CD4-positive, alpha-beta memory T cell (primary cell): ENCODE measurements around the gene LGR5. TPM values are rescaled to one million over a fixed set of nuclear protein-coding genes. Genes with fewer than 3 reads are reported as not detected.
"Not testable (repeated sequence)": the region's sequence is repeated elsewhere in the genome, so short reads cannot be mapped to it uniquely, and the experiment has no call there.

Source experiments
- CTCF ChIA-PET: fragments of 350-600 bp; sonication (Branson Sonifier 250); formaldehyde crosslinking; loops from one replicate; lab custom pipeline; 2021; ENCODE audit warnings: inconsistent platforms; ENCODE audit not compliant: partially characterized antibody; lab: Charles Lee
- POLR2A ChIA-PET: fragments of 350-600 bp; sonication (Branson Sonifier 250); formaldehyde crosslinking; loops from one replicate; lab custom pipeline; 2021; ENCODE audit not compliant: partially characterized antibody; lab: Charles Lee
- DNase-seq, 5 donors: peaks; one replicate each; pipeline versions ENCODE4 v3.0.0 to v3.0.0-alpha.2; 2020 to 2022; ENCODE audit warnings: mixed read lengths in 1 of 5
- H3K27ac ChIP-seq: one replicate; pipeline ENCODE4 v1.7.0; 2013; ENCODE audit warnings: low read depth, low read length
- H3K27me3 ChIP-seq: 2 replicates; pipeline ENCODE4 v1.7.0; 2013; ENCODE audit warnings: mild to moderate bottlenecking, low read length, moderate library complexity; ENCODE audit not compliant: insufficient read depth
- H3K36me3 ChIP-seq: 2 replicates; pipeline ENCODE4 v1.7.0; 2013; ENCODE audit warnings: mild to moderate bottlenecking, low read length, moderate library complexity; ENCODE audit not compliant: insufficient read depth
- H3K4me1 ChIP-seq: 2 replicates; pipeline ENCODE4 v1.7.0; 2013; ENCODE audit warnings: mild to moderate bottlenecking, low read length, moderate library complexity; ENCODE audit not compliant: insufficient read depth
- H3K4me3 ChIP-seq, 2 donors: one replicate each; pipeline ENCODE4 v1.7.0; 2013; ENCODE audit warnings: low read length in 2 of 2, mild to moderate bottlenecking in 1 of 2
- H3K9me3 ChIP-seq, 2 donors: one replicate each; pipeline ENCODE4 v1.7.0; 2013; ENCODE audit warnings: low read length in 2 of 2, control low read depth in 1 of 2; ENCODE audit not compliant: control insufficient read depth in 1 of 2
- H3K27ac Mint-ChIP-seq, 7 donors: one replicate each; pipeline ENCODE4 v1.8.0; 2020 to 2021; ENCODE audit warnings: mixed read lengths in 7 of 7, mild to moderate bottlenecking in 6 of 7, inconsistent platforms in 3 of 7, moderate library complexity in 3 of 7
- H3K27me3 Mint-ChIP-seq, 2 donors: one replicate each; pipeline ENCODE4 v1.8.0; 2020 to 2021; ENCODE audit warnings: mixed read lengths in 2 of 2
- H3K36me3 Mint-ChIP-seq, 2 donors: one replicate each; pipeline ENCODE4 v1.8.0; 2020 to 2021; ENCODE audit warnings: mixed read lengths in 2 of 2, inconsistent platforms in 1 of 2, mild to moderate bottlenecking in 1 of 2
- H3K4me1 Mint-ChIP-seq, 4 donors: one replicate each; pipeline ENCODE4 v1.8.0; 2020 to 2021; ENCODE audit warnings: mixed read lengths in 4 of 4, mild to moderate bottlenecking in 1 of 4
- H3K4me3 Mint-ChIP-seq, 8 donors: one replicate each; pipeline ENCODE4 v1.8.0; 2020 to 2021; ENCODE audit warnings: mixed read lengths in 8 of 8, mild to moderate bottlenecking in 7 of 8, moderate library complexity in 6 of 8, inconsistent platforms in 3 of 8
- H3K9me3 Mint-ChIP-seq, 8 donors: one replicate each; pipeline ENCODE4 v1.8.0; 2020 to 2021; ENCODE audit warnings: mixed read lengths in 8 of 8, mild to moderate bottlenecking in 5 of 8, inconsistent platforms in 3 of 8, moderate library complexity in 1 of 8
- intact Hi-C: fragments of 100-400 bp; cut with micrococcal nuclease; formaldehyde crosslinking; loops from one replicate; pipeline ENCODE4 v1.15.1; 2023
- polyA plus RNA-seq, 2 donors: library from polyadenylated mRNA; unstranded; fragments of 300-500 nt; fragmentation: Illumina TruSeq; gene quantifications; one replicate each; pipeline ENCODE4 v1.2.3, GENCODE V29; 2021
- total RNA-seq, 2 experiments: library from RNA; stranded (reverse); gene quantifications; one replicate each; pipeline ENCODE4 v1.2.3, GENCODE V29; 2021

LGR5 gene
- total and polyA plus RNA-seq, 4 experiments from 2014 or later = not detected

- ChIA-PET POLR2A (interaction anchor here (0.6 kb wide), 1 partner anchor 15 kb away, joined by 4 read pairs; no protein-coding TSS in a partner anchor), CTCF (no interaction called here)
- intact Hi-C loops = no loop called here
Observed at GRCh38 chr12:71552728-71553501, 113.3 kb downstream of the LGR5 start.

DNA sequence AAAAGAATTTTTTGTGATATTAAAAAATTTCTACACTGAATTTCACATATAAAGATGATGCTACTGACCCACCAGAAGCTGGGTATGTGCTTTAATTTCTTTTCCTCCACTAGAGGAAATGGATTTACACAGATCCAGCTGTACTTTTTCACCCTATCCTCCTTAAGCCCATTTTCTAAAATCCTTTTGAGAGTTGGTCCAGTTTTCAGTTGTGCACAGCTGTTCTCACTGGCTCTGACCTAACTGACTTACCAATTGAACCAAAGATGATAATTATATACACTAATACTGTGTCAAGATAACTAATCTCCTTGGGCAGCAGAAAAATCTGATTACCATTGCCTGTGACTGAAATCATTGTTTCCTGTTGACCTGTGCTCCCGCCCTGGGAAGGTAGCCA, 115.6 kb downstream of the LGR5 start:
- Mint-ChIP-seq H3K4me1 (no peaks in the 10 kb centered on the region), H3K36me3 (no peaks in the 10 kb centered on the region), H3K27ac (no peak overlapping the region), H3K4me3 (no peak overlapping the region), H3K9me3 (no peaks in the 10 kb centered on the region), H3K27me3 (peaks cover 8 to 12% of the 10 kb centered on the region in 2 donors)
- Histone ChIP-seq H3K36me3 (no peaks in the 10 kb centered on the region), H3K4me3 (no peak overlapping the region), H3K9me3 (no peaks in the 10 kb centered on the region), H3K27ac (no peak overlapping the region), H3K4me1 (no peaks in the 10 kb centered on the region), H3K27me3 (no peaks in the 10 kb centered on the region)
- POLR2A ChIA-PET = no interaction called here
- DNase-seq = no peak
- intact Hi-C loops = no loop called here
- CTCF ChIA-PET = no interaction called here

More at GRCh38 chr12:71552728-71553501, 113.3 kb downstream of the LGR5 start:
- no peak overlapping the region for H3K27ac Mint-ChIP-seq
- no peaks in the 10 kb centered on the region for H3K36me3 Mint-ChIP-seq
- no peaks in the 10 kb centered on the region for H3K9me3 ChIP-seq
- H3K4me3 Mint-ChIP-seq = no peak overlapping the region
- no peak overlapping the region for H3K4me3 ChIP-seq
- H3K27me3 Mint-ChIP-seq = peaks cover 8 to 11% of the 10 kb centered on the region in 2 donors
- H3K9me3 Mint-ChIP-seq = no peaks in the 10 kb centered on the region
- H3K36me3 ChIP-seq = no peaks in the 10 kb centered on the region
- no peak for DNase-seq
- H3K4me1 ChIP-seq = no peaks in the 10 kb centered on the region
- H3K27me3 ChIP-seq = no peaks in the 10 kb centered on the region
- no peaks in the 10 kb centered on the region for H3K4me1 Mint-ChIP-seq
- H3K27ac ChIP-seq = no peak overlapping the region

- CTCF ChIA-PET, POLR2A ChIA-PET, H3K27ac ChIP-seq, DNase-seq, H3K9me3 ChIP-seq, H3K4me1 ChIP-seq, H3K9me3 Mint-ChIP-seq, H3K27me3 ChIP-seq, H3K27ac Mint-ChIP-seq, intact Hi-C loops, H3K4me3 Mint-ChIP-seq, H3K4me1 Mint-ChIP-seq, H3K36me3 Mint-ChIP-seq, H3K36me3 ChIP-seq, H3K4me3 ChIP-seq: not testable (repeated sequence)
- H3K27me3 Mint-ChIP-seq = peaks cover 8 to 12% of the 10 kb centered on the region in 2 donors
Observed at GRCh38 chr12:71555789-71556188, 116.2 kb downstream of the LGR5 start.

DNA sequence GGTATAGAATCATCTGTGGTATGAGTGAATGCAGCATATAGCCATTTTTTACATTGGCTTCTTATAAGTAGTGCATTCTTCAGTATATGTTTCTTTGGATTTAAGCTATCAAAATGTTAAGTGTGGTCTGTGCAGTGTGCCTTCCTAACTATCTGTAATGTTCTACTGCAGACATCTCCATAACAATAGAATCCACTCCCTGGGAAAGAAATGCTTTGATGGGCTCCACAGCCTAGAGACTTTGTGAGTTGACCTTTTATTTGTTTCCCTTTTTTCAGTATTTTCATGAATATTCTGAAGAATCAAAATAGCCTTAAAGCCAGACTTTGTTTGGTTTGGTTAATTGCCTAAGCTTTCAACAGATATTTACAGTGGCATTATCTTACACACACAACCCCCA, 116.8 kb downstream of the LGR5 start:
- no peaks in the 10 kb centered on the region for H3K27me3 ChIP-seq
- Mint-ChIP-seq H3K27ac (no peak overlapping the region), H3K4me3 (no peak overlapping the region), H3K27me3 (peaks cover 6 to 10% of the 10 kb centered on the region in 2 donors), H3K4me1 (no peaks in the 10 kb centered on the region), H3K9me3 (no peaks in the 10 kb centered on the region), H3K36me3 (no peaks in the 10 kb centered on the region)
- H3K27ac ChIP-seq = no peak overlapping the region
- no peak overlapping the region for H3K4me3 ChIP-seq
- ChIA-PET CTCF (no interaction called here), POLR2A (no interaction called here)
- intact Hi-C loops = no loop called here
- no peak for DNase-seq
- no peaks in the 10 kb centered on the region for H3K36me3 ChIP-seq
- H3K4me1 ChIP-seq = no peaks in the 10 kb centered on the region
- H3K9me3 ChIP-seq = no peaks in the 10 kb centered on the region

DNA sequence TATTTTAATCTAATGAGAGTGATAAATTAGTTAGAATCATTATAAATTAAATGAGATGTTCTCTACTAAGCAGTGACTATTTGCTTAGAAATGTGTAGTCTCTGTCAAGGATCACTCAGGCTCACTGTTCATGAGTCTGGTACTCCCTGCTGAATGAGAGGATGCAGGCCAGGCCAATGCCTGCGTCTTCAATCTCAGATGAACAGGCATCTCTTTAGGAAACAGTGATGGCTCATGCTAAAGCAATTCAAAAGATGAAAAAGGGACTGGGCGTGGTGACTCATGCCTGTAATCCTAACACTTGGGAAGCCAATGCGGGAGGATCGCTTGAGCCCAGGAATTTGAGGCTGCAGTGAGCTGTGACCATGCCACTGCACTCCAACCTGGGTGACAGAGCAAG, 117.3 kb downstream of the LGR5 start:
- Mint-ChIP-seq H3K27ac (no peak overlapping the region), H3K36me3 (no peaks in the 10 kb centered on the region), H3K27me3 (peaks cover 6 to 10% of the 10 kb centered on the region in 2 donors), H3K4me3 (no peak overlapping the region), H3K9me3 (no peaks in the 10 kb centered on the region), H3K4me1 (no peaks in the 10 kb centered on the region)
- CTCF ChIA-PET = no interaction called here
- H3K4me3 ChIP-seq = no peak overlapping the region
- H3K9me3 ChIP-seq = no peaks in the 10 kb centered on the region
- DNase-seq = no peak
- H3K27ac ChIP-seq = no peak overlapping the region
- H3K36me3 ChIP-seq = no peaks in the 10 kb centered on the region
- H3K27me3 ChIP-seq = no peaks in the 10 kb centered on the region
- intact Hi-C loops = no loop called here
- H3K4me1 ChIP-seq = no peaks in the 10 kb centered on the region
- POLR2A ChIA-PET = no interaction called here

DNA sequence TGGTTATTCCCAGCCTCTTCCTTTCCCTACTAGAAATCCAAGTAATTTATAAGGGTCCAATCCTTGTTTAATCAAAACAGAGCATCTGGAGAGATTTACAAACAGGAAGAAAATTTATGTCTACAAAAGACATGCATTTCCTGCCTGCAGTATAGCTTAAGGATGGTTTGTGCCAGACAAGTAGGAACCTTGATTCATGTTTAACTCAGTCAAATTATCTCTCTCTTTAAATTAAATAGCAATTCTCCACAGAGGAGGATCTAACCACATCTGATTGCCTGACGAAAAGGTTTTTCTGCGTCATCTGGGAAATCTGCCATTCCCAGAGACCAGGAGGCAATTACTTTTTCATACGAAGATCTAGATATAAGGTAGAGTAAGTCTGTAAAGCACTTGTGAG, 118.8 kb downstream of the LGR5 start:
- CTCF ChIA-PET = no interaction called here
- Histone ChIP-seq H3K36me3 (no peaks in the 10 kb centered on the region), H3K4me1 (no peaks in the 10 kb centered on the region), H3K9me3 (no peaks in the 10 kb centered on the region), H3K27ac (no peak overlapping the region), H3K27me3 (no peaks in the 10 kb centered on the region), H3K4me3 (no peak overlapping the region)
- POLR2A ChIA-PET = no interaction called here
- Mint-ChIP-seq H3K36me3 (no peaks in the 10 kb centered on the region), H3K4me3 (no peak overlapping the region), H3K9me3 (no peaks in the 10 kb centered on the region), H3K4me1 (no peaks in the 10 kb centered on the region), H3K27ac (no peak overlapping the region), H3K27me3 (peaks cover 6 to 8% of the 10 kb centered on the region in 2 donors)
- no peak for DNase-seq
- intact Hi-C loops = no loop called here

- Histone ChIP-seq H3K27me3 (no peaks in the 10 kb centered on the region), H3K27ac (no peak overlapping the region), H3K9me3 (no peaks in the 10 kb centered on the region), H3K4me1 (no peaks in the 10 kb centered on the region), H3K4me3 (no peak overlapping the region), H3K36me3 (no peaks in the 10 kb centered on the region)
- intact Hi-C loops = no loop called here
- no peaks in the 10 kb centered on the region for H3K36me3 Mint-ChIP-seq
- no peaks in the 10 kb centered on the region for H3K4me1 Mint-ChIP-seq
- POLR2A ChIA-PET = no interaction called here
- H3K9me3 Mint-ChIP-seq = peaks cover 0 to 1% (median 0%) of the 10 kb centered on the region in 8 donors
- H3K27me3 Mint-ChIP-seq = peaks cover 0 to 4% of the 10 kb centered on the region in 2 donors
- CTCF ChIA-PET = no interaction called here
- no peak overlapping the region for H3K27ac Mint-ChIP-seq
- no peak for DNase-seq
- H3K4me3 Mint-ChIP-seq = no peak overlapping the region
Observed at GRCh38 chr12:71562676-71563595, 123.3 kb downstream of the LGR5 start.
